Measurements from ENCODE around the gene VAT1L. TPM values are rescaled to one million over a fixed set of nuclear protein-coding genes. Genes with fewer than 3 reads are reported as not detected.
A peak's percentile ranks its signal among the peaks of the same experiment; 100 is the strongest.

The VAT1L gene
- total and polyA plus RNA-seq, 2 donors (not counting 1 experiment from before 2014, with no cell fraction given) = not detected

GRCh38 chr16:77787452-77787851, 912 bp upstream of the VAT1L start:
- CTCF ChIA-PET = no interaction called here
- H4K20me1 ChIP-seq (ENCODE audit: control insufficient read depth, insufficient read depth, low read length, poor library complexity, severe bottlenecking) = no peaks in the 10 kb centered on the region
- Mint-ChIP-seq H3K4me1 (peaks cover 21% of the 10 kb centered on the region), H3K27ac (no peak overlapping the region), H3K4me3 (peak overlapping the region; percentile 47), H3K27me3 (peaks cover 64% of the 10 kb centered on the region), H3K9me3 (ENCODE audit: insufficient read depth) (no peaks in the 10 kb centered on the region)
- no peaks in the 10 kb centered on the region for H3K36me3 ChIP-seq (replicated peaks in 1 of 2; ENCODE audit: control extremely low read depth in 1 of 2, control insufficient read depth in 1 of 2, extremely low read depth in 1 of 2, insufficient read depth in 2 of 2, low read length in 1 of 2)
- no peak overlapping the region for H3K27ac ChIP-seq (ENCODE audit: low read length in 2 of 2)
- no peak overlapping the region for H3K4me2 ChIP-seq (replicated peaks; ENCODE audit: low read depth, low read length, poor library complexity, severe bottlenecking)
- H3K4me3 ChIP-seq (ENCODE audit: control extremely low read depth in 1 of 5, extremely low read depth in 1 of 5, insufficient read depth in 1 of 5, low read depth in 2 of 5, low read length in 4 of 5) = no peak overlapping the region
- no peak for TF ChIP-seq EZH2 (IDR thresholded peaks at IDR 0.05; ENCODE audit: borderline replicate concordance, insufficient read depth, low read depth, low read length, poor library complexity, severe bottlenecking)
- TF ChIP-seq CTCF (IDR thresholded peaks at IDR 0.05) = no peak
- H3K9ac ChIP-seq (ENCODE audit: low read length) = no peak overlapping the region
- DNase-seq = no peak
- peaks cover 0 to 4% (median 0%) of the 10 kb centered on the region in 3 donors for H3K9me3 ChIP-seq (ENCODE audit: control extremely low read depth in 1 of 3, control insufficient read depth in 2 of 3, insufficient read depth in 1 of 3, low read length in 2 of 3)
- intact Hi-C loops (cut with micrococcal nuclease) = no loop called here
- WGBS (ENCODE audit: insufficient coverage) = no CpG with 5 or more reads among the region's 2 CpGs
- H3K79me2 ChIP-seq (ENCODE audit: control insufficient read depth, insufficient read depth, low read length) = no peaks in the 10 kb centered on the region
- peaks cover 0 to 42% (median 34%) of the 10 kb centered on the region in 4 experiments for H3K27me3 ChIP-seq (replicated peaks in 1 of 4; ENCODE audit: control extremely low read depth in 1 of 4, control insufficient read depth in 3 of 4, insufficient read depth in 4 of 4, low read length in 3 of 4)
- POLR2A ChIA-PET = no interaction called here
- peaks cover 19 to 25% of the 10 kb centered on the region in 2 donors for H3K4me1 ChIP-seq (ENCODE audit: control insufficient read depth in 2 of 2, insufficient read depth in 2 of 2, low read length in 2 of 2)
- no peak overlapping the region for H2AFZ ChIP-seq (ENCODE audit: insufficient read depth, low read depth, low read length, poor library complexity, severe bottlenecking)
- no peak for ATAC-seq (ENCODE audit: low read depth)

- Histone ChIP-seq H3K9me3 (ENCODE audit: control extremely low read depth in 1 of 3, control insufficient read depth in 2 of 3, insufficient read depth in 1 of 3, low read length in 2 of 3) (peaks cover 0 to 4% (median 0%) of the 10 kb centered on the region in 3 donors), H3K4me2 (replicated peaks; ENCODE audit: low read depth, low read length, poor library complexity, severe bottlenecking) (peak overlapping the region; percentile 85), H3K36me3 (replicated peaks in 1 of 2; ENCODE audit: control extremely low read depth in 1 of 2, control insufficient read depth in 1 of 2, extremely low read depth in 1 of 2, insufficient read depth in 2 of 2, low read length in 1 of 2) (no peaks in the 10 kb centered on the region), H3K79me2 (ENCODE audit: control insufficient read depth, insufficient read depth, low read length) (no peaks in the 10 kb centered on the region), H3K27ac (ENCODE audit: low read length in 2 of 2) (no peak overlapping the region), H4K20me1 (ENCODE audit: control insufficient read depth, insufficient read depth, low read length, poor library complexity, severe bottlenecking) (no peaks in the 10 kb centered on the region), H3K9ac (ENCODE audit: low read length) (peak overlapping the region; percentile 47), H3K27me3 (replicated peaks in 1 of 4; ENCODE audit: control extremely low read depth in 1 of 4, control insufficient read depth in 3 of 4, insufficient read depth in 4 of 4, low read length in 3 of 4) (peaks cover 0 to 45% (median 34%) of the 10 kb centered on the region in 4 experiments), H3K4me3 (ENCODE audit: control extremely low read depth in 1 of 5, extremely low read depth in 1 of 5, insufficient read depth in 1 of 5, low read depth in 2 of 5, low read length in 4 of 5) (peak overlapping the region in 3 of 5 experiments; percentile 32 to 50 (median 40)), H2AFZ (ENCODE audit: insufficient read depth, low read depth, low read length, poor library complexity, severe bottlenecking) (peak overlapping the region; percentile 56), H3K4me1 (ENCODE audit: control insufficient read depth in 2 of 2, insufficient read depth in 2 of 2, low read length in 2 of 2) (peaks cover 19 to 25% of the 10 kb centered on the region in 2 donors)
- peak; percentile 7 for DNase-seq
- H3K4me1 Mint-ChIP-seq = peaks cover 21% of the 10 kb centered on the region
- no peak overlapping the region for H3K27ac Mint-ChIP-seq
- ChIA-PET POLR2A (no interaction called here), CTCF (interaction anchor here (1.5 kb wide), 1 partner anchor 184 kb away, joined by 3 read pairs; no protein-coding TSS in a partner anchor)
- peaks cover 67% of the 10 kb centered on the region for H3K27me3 Mint-ChIP-seq
- H3K9me3 Mint-ChIP-seq (ENCODE audit: insufficient read depth) = no peaks in the 10 kb centered on the region
- TF ChIP-seq EZH2 (IDR thresholded peaks at IDR 0.05; ENCODE audit: borderline replicate concordance, insufficient read depth, low read depth, low read length, poor library complexity, severe bottlenecking) (no peak), CTCF (IDR thresholded peaks at IDR 0.05) (no peak)
- no peak for ATAC-seq (ENCODE audit: low read depth)
- intact Hi-C loops (cut with micrococcal nuclease) = no loop called here
- peak overlapping the region; percentile 44 for H3K4me3 Mint-ChIP-seq
- 5% methylated on average over 26 of the region's 34 CpGs for WGBS (ENCODE audit: insufficient coverage)
Observed at GRCh38 chr16:77789085-77790008, 983 bp downstream of the VAT1L start.

Data from B cell (primary cell).